K562 (cell line): ENCODE results near the gene CUTA.

Experiments used
- EP300 ChIP-seq: IDR thresholded peaks from 2 replicates; pipeline ENCODE4 v1.6.1; 2012; ENCODE audit warnings: low read length, improper control_type of control experiment
- HNRNPH1 ChIP-seq: fragments of 200-400 bp; formaldehyde crosslinking; optimal IDR thresholded peaks from 2 replicates; pipeline ENCODE3; 2017; ENCODE audit warnings: low read depth, mild to moderate bottlenecking, low read length, moderate library complexity
- NCOA4 ChIP-seq: fragments of 450-650 bp; IDR thresholded peaks from 2 replicates; pipeline ENCODE4 v1.6.1; 2018; ENCODE audit warnings: mild to moderate bottlenecking; ENCODE audit not compliant: partially characterized antibody
- RAD21 ChIP-seq, 2 experiments: fragments of 250-450 bp in 1 of 2; fragments of 450-650 bp in 1 of 2; sonication (Bioruptor Pico) in 1 of 2; formaldehyde crosslinking in 1 of 2; IDR thresholded peaks in 1 of 2; conservative IDR thresholded peaks in 1 of 2; 2 replicates each; pipeline versions ENCODE4 v1.4.0 to v1.8.0; 2020 to 2022; ENCODE audit warnings: mild to moderate bottlenecking in 2 of 2, moderate library complexity in 1 of 2
- SMAD1 ChIP-seq: fragments of 150-350 bp; IDR thresholded peaks from 2 replicates; pipeline ENCODE4 v1.6.1; 2014; ENCODE audit warnings: low read length, low read depth; ENCODE audit not compliant: partially characterized antibody
- SMC3 ChIP-seq: conservative IDR thresholded peaks from 2 replicates; pipeline ENCODE4 v1.6.1; 2011; ENCODE audit warnings: low read depth, low read length, improper control_type of control experiment; ENCODE audit not compliant: insufficient read depth
- SP1 ChIP-seq: sonication (generic); formaldehyde crosslinking; IDR thresholded peaks from 2 replicates; pipeline ENCODE4 v1.8.1; 2022; ENCODE audit warnings: mild to moderate bottlenecking, missing genetic modification reagents
- SRF ChIP-seq, 2 experiments: fragments of 250-450, 450-650 bp in 1 of 2; sonication (Bioruptor Pico) in 1 of 2; sonication (generic) in 1 of 2; formaldehyde crosslinking; IDR thresholded peaks; 2 replicates each; pipeline versions ENCODE4 v1.5.0 to v1.5.1; 2020 to 2022; ENCODE audit warnings: mild to moderate bottlenecking in 1 of 2, missing genetic modification reagents in 1 of 2
- U2AF2 ChIP-seq: fragments of 200-400 bp; formaldehyde crosslinking; optimal IDR thresholded peaks from 2 replicates; pipeline ENCODE3; 2017; ENCODE audit warnings: low read depth, mild to moderate bottlenecking, low read length
- ZNF133 ChIP-seq: fragments of 250-450 bp; sonication (Bioruptor Pico); IDR thresholded peaks from 2 replicates; pipeline ENCODE4 v1.4.0; 2020; ENCODE audit warnings: mild to moderate bottlenecking
- ZNF324 ChIP-seq: fragments of 250-450 bp; sonication (Bioruptor Pico); IDR thresholded peaks from 2 replicates; pipeline ENCODE4 v1.4.0; 2020; ENCODE audit warnings: mild to moderate bottlenecking
- TF ChIP-seq, protein P1 (sequence below), 2 experiments: fragments of 450-650 bp; formaldehyde crosslinking in 1 of 2; IDR thresholded peaks; 2 replicates each; pipeline versions ENCODE4 v1.4.0 to v1.6.1; 2014 to 2020; ENCODE audit warnings: mild to moderate bottlenecking in 2 of 2, borderline replicate concordance in 1 of 2, low read depth in 1 of 2
- TF ChIP-seq, protein P2 (sequence below), 3 experiments: IDR thresholded peaks in 2 of 3; conservative IDR thresholded peaks in 1 of 3; 2 replicates each; pipeline ENCODE4 v1.5.1; 2011 to 2012; ENCODE audit warnings: low read length in 3 of 3, mild to moderate bottlenecking in 3 of 3, control low read depth in 2 of 3, improper control_type of control experiment in 1 of 3, inconsistent platforms in 1 of 3, low read depth in 1 of 3, mixed read lengths in 1 of 3, moderate library complexity in 1 of 3; ENCODE audit not compliant: insufficient read depth in 2 of 3

DNA sequence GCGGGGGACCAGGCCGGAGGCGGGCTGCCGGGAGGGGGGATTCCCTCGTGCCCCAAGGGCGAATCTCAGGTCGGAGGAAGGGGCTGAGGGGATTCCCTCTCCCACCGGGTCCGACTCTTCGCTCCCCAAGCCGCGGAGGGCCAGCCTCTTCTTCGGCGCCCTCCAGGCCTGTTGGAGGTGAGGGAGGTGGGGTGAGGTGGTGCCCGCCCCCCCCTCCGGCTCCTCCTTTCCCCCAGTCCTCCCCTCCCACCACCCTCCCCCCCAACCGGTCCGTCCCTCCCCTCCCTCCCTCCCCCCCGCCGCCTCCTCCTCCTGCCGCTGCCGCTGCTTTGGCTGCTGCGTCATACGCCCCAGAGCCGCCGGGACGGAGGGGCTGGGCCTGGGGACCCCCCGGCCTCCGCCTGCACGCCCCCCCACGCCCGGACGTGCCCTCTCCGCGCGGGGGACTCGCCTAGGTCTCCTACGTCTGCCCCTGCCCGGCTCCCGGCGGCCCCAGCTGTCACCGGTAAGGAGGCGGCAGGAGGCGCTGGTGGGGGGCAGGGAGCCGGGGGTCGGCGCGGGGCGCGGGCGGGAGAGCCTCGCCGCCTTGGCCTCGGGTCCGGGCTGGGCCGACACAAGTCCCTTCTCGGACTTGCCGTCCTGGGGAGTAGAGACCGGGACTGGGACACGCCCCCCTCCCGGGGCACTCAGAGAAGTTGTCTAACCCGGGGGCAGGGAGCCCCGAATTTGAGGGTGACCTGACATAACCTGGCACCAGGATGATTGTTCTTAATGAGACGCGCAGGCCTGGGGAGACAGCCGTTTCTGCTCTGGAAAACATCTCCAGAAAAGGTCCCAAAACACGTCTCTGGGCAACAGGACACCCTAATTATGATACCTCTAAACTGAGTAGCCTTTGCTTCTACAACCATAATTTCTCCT is 6.9 kb downstream of the CUTA start, which contains the start of gene PHF1:
- TF ChIP-seq, protein P1, sequence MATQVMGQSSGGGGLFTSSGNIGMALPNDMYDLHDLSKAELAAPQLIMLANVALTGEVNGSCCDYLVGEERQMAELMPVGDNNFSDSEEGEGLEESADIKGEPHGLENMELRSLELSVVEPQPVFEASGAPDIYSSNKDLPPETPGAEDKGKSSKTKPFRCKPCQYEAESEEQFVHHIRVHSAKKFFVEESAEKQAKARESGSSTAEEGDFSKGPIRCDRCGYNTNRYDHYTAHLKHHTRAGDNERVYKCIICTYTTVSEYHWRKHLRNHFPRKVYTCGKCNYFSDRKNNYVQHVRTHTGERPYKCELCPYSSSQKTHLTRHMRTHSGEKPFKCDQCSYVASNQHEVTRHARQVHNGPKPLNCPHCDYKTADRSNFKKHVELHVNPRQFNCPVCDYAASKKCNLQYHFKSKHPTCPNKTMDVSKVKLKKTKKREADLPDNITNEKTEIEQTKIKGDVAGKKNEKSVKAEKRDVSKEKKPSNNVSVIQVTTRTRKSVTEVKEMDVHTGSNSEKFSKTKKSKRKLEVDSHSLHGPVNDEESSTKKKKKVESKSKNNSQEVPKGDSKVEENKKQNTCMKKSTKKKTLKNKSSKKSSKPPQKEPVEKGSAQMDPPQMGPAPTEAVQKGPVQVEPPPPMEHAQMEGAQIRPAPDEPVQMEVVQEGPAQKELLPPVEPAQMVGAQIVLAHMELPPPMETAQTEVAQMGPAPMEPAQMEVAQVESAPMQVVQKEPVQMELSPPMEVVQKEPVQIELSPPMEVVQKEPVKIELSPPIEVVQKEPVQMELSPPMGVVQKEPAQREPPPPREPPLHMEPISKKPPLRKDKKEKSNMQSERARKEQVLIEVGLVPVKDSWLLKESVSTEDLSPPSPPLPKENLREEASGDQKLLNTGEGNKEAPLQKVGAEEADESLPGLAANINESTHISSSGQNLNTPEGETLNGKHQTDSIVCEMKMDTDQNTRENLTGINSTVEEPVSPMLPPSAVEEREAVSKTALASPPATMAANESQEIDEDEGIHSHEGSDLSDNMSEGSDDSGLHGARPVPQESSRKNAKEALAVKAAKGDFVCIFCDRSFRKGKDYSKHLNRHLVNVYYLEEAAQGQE (IDR thresholded peaks at IDR 0.05; ENCODE audit: borderline replicate concordance) = no peak
- TF ChIP-seq, protein P1 (CRISPR knock-in tag; IDR thresholded peaks at IDR 0.05; ENCODE audit: low read depth) = no peak
- TF ChIP-seq, protein P2, sequence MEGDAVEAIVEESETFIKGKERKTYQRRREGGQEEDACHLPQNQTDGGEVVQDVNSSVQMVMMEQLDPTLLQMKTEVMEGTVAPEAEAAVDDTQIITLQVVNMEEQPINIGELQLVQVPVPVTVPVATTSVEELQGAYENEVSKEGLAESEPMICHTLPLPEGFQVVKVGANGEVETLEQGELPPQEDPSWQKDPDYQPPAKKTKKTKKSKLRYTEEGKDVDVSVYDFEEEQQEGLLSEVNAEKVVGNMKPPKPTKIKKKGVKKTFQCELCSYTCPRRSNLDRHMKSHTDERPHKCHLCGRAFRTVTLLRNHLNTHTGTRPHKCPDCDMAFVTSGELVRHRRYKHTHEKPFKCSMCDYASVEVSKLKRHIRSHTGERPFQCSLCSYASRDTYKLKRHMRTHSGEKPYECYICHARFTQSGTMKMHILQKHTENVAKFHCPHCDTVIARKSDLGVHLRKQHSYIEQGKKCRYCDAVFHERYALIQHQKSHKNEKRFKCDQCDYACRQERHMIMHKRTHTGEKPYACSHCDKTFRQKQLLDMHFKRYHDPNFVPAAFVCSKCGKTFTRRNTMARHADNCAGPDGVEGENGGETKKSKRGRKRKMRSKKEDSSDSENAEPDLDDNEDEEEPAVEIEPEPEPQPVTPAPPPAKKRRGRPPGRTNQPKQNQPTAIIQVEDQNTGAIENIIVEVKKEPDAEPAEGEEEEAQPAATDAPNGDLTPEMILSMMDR (IDR thresholded peaks at IDR 0.05 in 2 of 3, conservative IDR thresholded peaks at IDR 0.05 in 1 of 3; ENCODE audit: insufficient read depth in 2 of 3, low read depth in 1 of 3, low read length in 3 of 3) = peak in 2 of 3 experiments; percentile 18 to 40; a peak in 3 of 6 replicates
- TF ChIP-seq EP300 (no peak), HNRNPH1 (no peak), SRF (CRISPR knock-in tag; IDR thresholded peaks at IDR 0.05) (no peak), SMAD1 (peak; percentile 22), SMC3 (no peak), RAD21 (CRISPR knock-in tag; conservative IDR thresholded peaks at IDR 0.05 in 1 of 2, IDR thresholded peaks at IDR 0.05 in 1 of 2) (no peak), ZNF133 (CRISPR knock-in tag) (no peak), ZNF324 (CRISPR knock-in tag) (no peak), SP1 (no peak), NCOA4 (no peak), U2AF2 (no peak)
